Panc1 (cell line): ENCODE measurements around the gene FAM186B.

ENCODE experiments used
- POLR2AphosphoS5 ChIP-seq: IDR thresholded peaks from 2 replicates; pipeline ENCODE4 v1.6.1; 2012; ENCODE audit warnings: mild to moderate bottlenecking, low read depth, low read length, moderate library complexity
- REST ChIP-seq, 2 experiments: IDR thresholded peaks; 2 replicates each; pipeline ENCODE4 v1.6.1; 2011 to 2012; ENCODE audit warnings: low read depth in 2 of 2, control low read depth in 1 of 2, low read length in 1 of 2, mild to moderate bottlenecking in 1 of 2, moderate library complexity in 1 of 2; ENCODE audit not compliant: insufficient read depth in 1 of 2
- TCF7L2 ChIP-seq: IDR thresholded peaks from 2 replicates; pipeline ENCODE4 v1.6.1; 2011; ENCODE audit warnings: mild to moderate bottlenecking, low read depth, low read length, inconsistent platforms
- TF ChIP-seq, protein P1 (sequence below): fragments of 450-650 bp; IDR thresholded peaks from 2 replicates; pipeline ENCODE4 v1.5.1; 2017; ENCODE audit warnings: mild to moderate bottlenecking

- no peak for TF ChIP-seq REST (IDR thresholded peaks at IDR 0.05; ENCODE audit: insufficient read depth in 1 of 2, low read depth in 2 of 2, low read length in 1 of 2)
- TF ChIP-seq, protein P1, sequence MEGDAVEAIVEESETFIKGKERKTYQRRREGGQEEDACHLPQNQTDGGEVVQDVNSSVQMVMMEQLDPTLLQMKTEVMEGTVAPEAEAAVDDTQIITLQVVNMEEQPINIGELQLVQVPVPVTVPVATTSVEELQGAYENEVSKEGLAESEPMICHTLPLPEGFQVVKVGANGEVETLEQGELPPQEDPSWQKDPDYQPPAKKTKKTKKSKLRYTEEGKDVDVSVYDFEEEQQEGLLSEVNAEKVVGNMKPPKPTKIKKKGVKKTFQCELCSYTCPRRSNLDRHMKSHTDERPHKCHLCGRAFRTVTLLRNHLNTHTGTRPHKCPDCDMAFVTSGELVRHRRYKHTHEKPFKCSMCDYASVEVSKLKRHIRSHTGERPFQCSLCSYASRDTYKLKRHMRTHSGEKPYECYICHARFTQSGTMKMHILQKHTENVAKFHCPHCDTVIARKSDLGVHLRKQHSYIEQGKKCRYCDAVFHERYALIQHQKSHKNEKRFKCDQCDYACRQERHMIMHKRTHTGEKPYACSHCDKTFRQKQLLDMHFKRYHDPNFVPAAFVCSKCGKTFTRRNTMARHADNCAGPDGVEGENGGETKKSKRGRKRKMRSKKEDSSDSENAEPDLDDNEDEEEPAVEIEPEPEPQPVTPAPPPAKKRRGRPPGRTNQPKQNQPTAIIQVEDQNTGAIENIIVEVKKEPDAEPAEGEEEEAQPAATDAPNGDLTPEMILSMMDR, result no peak
- no peak for TF ChIP-seq POLR2AphosphoS5
- TF ChIP-seq TCF7L2, result no peak
Observed at GRCh38 chr12:49552425-49552824, 53.0 kb downstream of the FAM186B start.
